Liver (tissue), 3 donors: Measurements from ENCODE around the gene UIMC1.
"Not testable (repeated sequence)": the region's sequence is repeated elsewhere in the genome, so short reads cannot be mapped to it uniquely, and the experiment has no call there.

ENCODE experiments used
- EGR1 ChIP-seq, 2 donors: IDR thresholded peaks; 2 replicates each; pipeline ENCODE4 v1.6.1; 2016 to 2018; ENCODE audit warnings: antibody characterized with exemption in 2 of 2, low read depth in 2 of 2
- FOXA2 ChIP-seq: IDR thresholded peaks from 2 replicates; pipeline ENCODE4 v1.6.1; 2016; ENCODE audit warnings: antibody characterized with exemption
- GABPA ChIP-seq, 2 donors: IDR thresholded peaks in 1 of 2; conservative IDR thresholded peaks in 1 of 2; 2 replicates each; pipeline ENCODE4 v1.6.1; 2016; ENCODE audit warnings: antibody characterized with exemption in 2 of 2, mild to moderate bottlenecking in 1 of 2, moderate library complexity in 1 of 2
- HNF4A ChIP-seq, 2 donors: conservative IDR thresholded peaks; 2 replicates each; pipeline ENCODE4 v1.6.1; 2016; ENCODE audit warnings: antibody characterized with exemption in 2 of 2, mild to moderate bottlenecking in 2 of 2
- MAX ChIP-seq: IDR thresholded peaks from 2 replicates; pipeline ENCODE4 v1.6.1; 2016; ENCODE audit warnings: antibody characterized with exemption
- RAD21 ChIP-seq, 2 donors: IDR thresholded peaks; 2 replicates each; pipeline ENCODE4 v1.6.1; 2016; ENCODE audit warnings: antibody characterized with exemption in 2 of 2, mild to moderate bottlenecking in 2 of 2
- RXRA ChIP-seq, 2 donors: IDR thresholded peaks; 2 replicates each; pipeline ENCODE4 v1.6.1; 2017 to 2018; ENCODE audit warnings: antibody characterized with exemption in 2 of 2, mild to moderate bottlenecking in 1 of 2
- SP1 ChIP-seq: IDR thresholded peaks from 2 replicates; pipeline ENCODE4 v1.6.1; 2018; ENCODE audit warnings: antibody characterized with exemption, mild to moderate bottlenecking
- TAF1 ChIP-seq: conservative IDR thresholded peaks from 2 replicates; pipeline ENCODE4 v1.6.1; 2016; ENCODE audit warnings: antibody characterized with exemption, mild to moderate bottlenecking
- YY1 ChIP-seq: IDR thresholded peaks from 2 replicates; pipeline ENCODE4 v1.6.1; 2016; ENCODE audit warnings: antibody characterized with exemption, mild to moderate bottlenecking
- ZBTB33 ChIP-seq: IDR thresholded peaks from 2 replicates; pipeline ENCODE4 v1.6.1; 2016; ENCODE audit warnings: antibody characterized with exemption
- TF ChIP-seq, protein P1 (sequence below): fragments of 150-350 bp; IDR thresholded peaks from 2 replicates; pipeline ENCODE4 v1.5.1; 2017; ENCODE audit warnings: improper control_type of control experiment, low read depth, low read length; ENCODE audit not compliant: missing input control
- TF ChIP-seq, protein P2 (sequence below): IDR thresholded peaks from 2 replicates; pipeline ENCODE4 v1.6.1; 2016; ENCODE audit warnings: antibody characterized with exemption
- TF ChIP-seq, protein P3 (sequence below): IDR thresholded peaks from 2 replicates; pipeline ENCODE4 v1.6.1; 2016; ENCODE audit warnings: antibody characterized with exemption, mild to moderate bottlenecking
- donor health status: healthy.
- donor health status: healthy.

GRCh38 chr5:176984176-176984575, 22.4 kb downstream of the UIMC1 start:
- TF ChIP-seq, protein P1, sequence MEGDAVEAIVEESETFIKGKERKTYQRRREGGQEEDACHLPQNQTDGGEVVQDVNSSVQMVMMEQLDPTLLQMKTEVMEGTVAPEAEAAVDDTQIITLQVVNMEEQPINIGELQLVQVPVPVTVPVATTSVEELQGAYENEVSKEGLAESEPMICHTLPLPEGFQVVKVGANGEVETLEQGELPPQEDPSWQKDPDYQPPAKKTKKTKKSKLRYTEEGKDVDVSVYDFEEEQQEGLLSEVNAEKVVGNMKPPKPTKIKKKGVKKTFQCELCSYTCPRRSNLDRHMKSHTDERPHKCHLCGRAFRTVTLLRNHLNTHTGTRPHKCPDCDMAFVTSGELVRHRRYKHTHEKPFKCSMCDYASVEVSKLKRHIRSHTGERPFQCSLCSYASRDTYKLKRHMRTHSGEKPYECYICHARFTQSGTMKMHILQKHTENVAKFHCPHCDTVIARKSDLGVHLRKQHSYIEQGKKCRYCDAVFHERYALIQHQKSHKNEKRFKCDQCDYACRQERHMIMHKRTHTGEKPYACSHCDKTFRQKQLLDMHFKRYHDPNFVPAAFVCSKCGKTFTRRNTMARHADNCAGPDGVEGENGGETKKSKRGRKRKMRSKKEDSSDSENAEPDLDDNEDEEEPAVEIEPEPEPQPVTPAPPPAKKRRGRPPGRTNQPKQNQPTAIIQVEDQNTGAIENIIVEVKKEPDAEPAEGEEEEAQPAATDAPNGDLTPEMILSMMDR = not testable (repeated sequence)
- not testable (repeated sequence) for TF ChIP-seq HNF4A (conservative IDR thresholded peaks at IDR 0.05); YY1; FOXA2; EGR1 (IDR thresholded peaks at IDR 0.05; ENCODE audit: low read depth in 2 of 2); TAF1; MAX; RAD21 (IDR thresholded peaks at IDR 0.05); RXRA (IDR thresholded peaks at IDR 0.05); ZBTB33; SP1; GABPA (IDR thresholded peaks at IDR 0.05 in 1 of 2, conservative IDR thresholded peaks at IDR 0.05 in 1 of 2)
- TF ChIP-seq, protein P2, sequence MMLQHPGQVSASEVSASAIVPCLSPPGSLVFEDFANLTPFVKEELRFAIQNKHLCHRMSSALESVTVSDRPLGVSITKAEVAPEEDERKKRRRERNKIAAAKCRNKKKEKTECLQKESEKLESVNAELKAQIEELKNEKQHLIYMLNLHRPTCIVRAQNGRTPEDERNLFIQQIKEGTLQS = not testable (repeated sequence)
- TF ChIP-seq, protein P3, sequence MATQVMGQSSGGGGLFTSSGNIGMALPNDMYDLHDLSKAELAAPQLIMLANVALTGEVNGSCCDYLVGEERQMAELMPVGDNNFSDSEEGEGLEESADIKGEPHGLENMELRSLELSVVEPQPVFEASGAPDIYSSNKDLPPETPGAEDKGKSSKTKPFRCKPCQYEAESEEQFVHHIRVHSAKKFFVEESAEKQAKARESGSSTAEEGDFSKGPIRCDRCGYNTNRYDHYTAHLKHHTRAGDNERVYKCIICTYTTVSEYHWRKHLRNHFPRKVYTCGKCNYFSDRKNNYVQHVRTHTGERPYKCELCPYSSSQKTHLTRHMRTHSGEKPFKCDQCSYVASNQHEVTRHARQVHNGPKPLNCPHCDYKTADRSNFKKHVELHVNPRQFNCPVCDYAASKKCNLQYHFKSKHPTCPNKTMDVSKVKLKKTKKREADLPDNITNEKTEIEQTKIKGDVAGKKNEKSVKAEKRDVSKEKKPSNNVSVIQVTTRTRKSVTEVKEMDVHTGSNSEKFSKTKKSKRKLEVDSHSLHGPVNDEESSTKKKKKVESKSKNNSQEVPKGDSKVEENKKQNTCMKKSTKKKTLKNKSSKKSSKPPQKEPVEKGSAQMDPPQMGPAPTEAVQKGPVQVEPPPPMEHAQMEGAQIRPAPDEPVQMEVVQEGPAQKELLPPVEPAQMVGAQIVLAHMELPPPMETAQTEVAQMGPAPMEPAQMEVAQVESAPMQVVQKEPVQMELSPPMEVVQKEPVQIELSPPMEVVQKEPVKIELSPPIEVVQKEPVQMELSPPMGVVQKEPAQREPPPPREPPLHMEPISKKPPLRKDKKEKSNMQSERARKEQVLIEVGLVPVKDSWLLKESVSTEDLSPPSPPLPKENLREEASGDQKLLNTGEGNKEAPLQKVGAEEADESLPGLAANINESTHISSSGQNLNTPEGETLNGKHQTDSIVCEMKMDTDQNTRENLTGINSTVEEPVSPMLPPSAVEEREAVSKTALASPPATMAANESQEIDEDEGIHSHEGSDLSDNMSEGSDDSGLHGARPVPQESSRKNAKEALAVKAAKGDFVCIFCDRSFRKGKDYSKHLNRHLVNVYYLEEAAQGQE = not testable (repeated sequence)
